A673 (cell line): ENCODE data around the gene SPECC1. TPM values are rescaled to one million over a fixed set of nuclear protein-coding genes. Genes with fewer than 3 reads are reported as not detected.

ENCODE experiments used
- BruUV-seq: library from RNA; stranded (reverse); fragments of 400-500 nt; replicated peaks from 2 replicates; lab custom pipeline; 2021; lab: Mats Ljungman, UMichigan
- CTCF ChIA-PET: fragments of 300-600 bp; sonication (Branson Sonifier 250); formaldehyde crosslinking; loops from one replicate; lab custom pipeline; 2022; ENCODE audit warnings: antibody characterized with exemption; lab: Charles Lee
- POLR2A ChIA-PET: fragments of 300-600 bp; sonication (Branson Sonifier 250); formaldehyde crosslinking; loops from one replicate; lab custom pipeline; 2022; ENCODE audit warnings: antibody characterized with exemption; ENCODE audit not compliant: low non-redundant PET; lab: Charles Lee
- DNase-seq: peaks from one replicate; pipeline ENCODE4 v3.0.0-alpha.2; 2015; ENCODE audit warnings: low spot score
- H3K27ac ChIP-seq: fragments of 200-600 bp; sonication (generic); 2 replicates; pipeline ENCODE4 v1.5.1; 2016; ENCODE audit warnings: mixed run types, low read depth, mild to moderate bottlenecking, mixed read lengths, antibody characterized with exemption, low read length; ENCODE audit not compliant: poor library complexity, severe bottlenecking
- H3K27me3 ChIP-seq: fragments of 200-600 bp; sonication (generic); replicated peaks from 2 replicates; pipeline ENCODE4 v1.6.1; 2017; ENCODE audit warnings: mixed run types, low read depth, mild to moderate bottlenecking, mixed read lengths, antibody characterized with exemption, low read length; ENCODE audit not compliant: insufficient read depth, poor library complexity
- H3K36me3 ChIP-seq: fragments of 200-600 bp; sonication (generic); 2 replicates; pipeline ENCODE4 v1.6.1; 2016; ENCODE audit warnings: mixed run types, mild to moderate bottlenecking, mixed read lengths, antibody characterized with exemption, low read length; ENCODE audit not compliant: insufficient read depth, poor library complexity, severe bottlenecking
- H3K4me1 ChIP-seq: fragments of 200-600 bp; sonication (generic); 2 replicates; pipeline ENCODE4 v1.6.1; 2017; ENCODE audit warnings: mixed run types, mild to moderate bottlenecking, mixed read lengths, antibody characterized with exemption, low read length; ENCODE audit not compliant: insufficient read depth, poor library complexity, severe bottlenecking
- H3K4me3 ChIP-seq: fragments of 200-600 bp; sonication (generic); 2 replicates; pipeline ENCODE4 v1.5.1; 2016; ENCODE audit warnings: low read depth, mixed run types, mild to moderate bottlenecking, mixed read lengths, low read length; ENCODE audit not compliant: poor library complexity, severe bottlenecking
- H3K9me3 ChIP-seq: fragments of 200-600 bp; sonication (generic); 2 replicates; pipeline ENCODE4 v1.6.1; 2016; ENCODE audit warnings: mixed run types, low read depth, mild to moderate bottlenecking, mixed read lengths, antibody characterized with exemption, low read length; ENCODE audit not compliant: poor library complexity, severe bottlenecking
- EZH2 ChIP-seq: fragments of 200-600 bp; sonication (generic); IDR thresholded peaks from 2 replicates; pipeline ENCODE4 v1.6.1; 2017; ENCODE audit warnings: borderline replicate concordance, low read depth, mild to moderate bottlenecking, mixed read lengths, antibody characterized with exemption, low read length; ENCODE audit not compliant: poor library complexity, severe bottlenecking
- intact Hi-C: fragments of 100-400 bp; cut with micrococcal nuclease; formaldehyde crosslinking; loops from one replicate; pipeline ENCODE4 v1.10.0; 2022; ENCODE audit not compliant: unreplicated experiment
- total RNA-seq: library from RNA; stranded (reverse); gene quantifications from 2 replicates; pipeline ENCODE4 v1.2.3, GENCODE V29; 2021
- TF ChIP-seq, protein P1 (sequence below): fragments of 300-800, 200-600 bp; sonication (generic); conservative IDR thresholded peaks from 2 replicates; pipeline ENCODE4 v1.5.1; 2017; ENCODE audit warnings: low read depth, mild to moderate bottlenecking, antibody characterized with exemption, low read length, moderate library complexity, mixed read lengths

Gene SPECC1
- total RNA-seq, 1 experiment from 2014 or later, result 5.8 TPM

- Histone ChIP-seq H3K9me3 (no peaks in the 10 kb centered on the region), H3K27me3 (no peaks in the 10 kb centered on the region), H3K27ac (no peak overlapping the region), H3K4me3 (no peak overlapping the region), H3K4me1 (no peaks in the 10 kb centered on the region), H3K36me3 (no peaks in the 10 kb centered on the region)
- DNase-seq, result no peak
- ChIA-PET CTCF (interaction anchor here (0.5 kb wide), 1 partner anchor 716 kb away, joined by 5 read pairs; no protein-coding TSS in a partner anchor), POLR2A (no interaction called here)
- TF ChIP-seq EZH2, result no peak
- intact Hi-C loops, result no loop called here
- no TSS peak for BruUV-seq
These were observed 78.5 kb downstream of the SPECC1 start for GRCh38 chr17:20087538-20088250.

DNA sequence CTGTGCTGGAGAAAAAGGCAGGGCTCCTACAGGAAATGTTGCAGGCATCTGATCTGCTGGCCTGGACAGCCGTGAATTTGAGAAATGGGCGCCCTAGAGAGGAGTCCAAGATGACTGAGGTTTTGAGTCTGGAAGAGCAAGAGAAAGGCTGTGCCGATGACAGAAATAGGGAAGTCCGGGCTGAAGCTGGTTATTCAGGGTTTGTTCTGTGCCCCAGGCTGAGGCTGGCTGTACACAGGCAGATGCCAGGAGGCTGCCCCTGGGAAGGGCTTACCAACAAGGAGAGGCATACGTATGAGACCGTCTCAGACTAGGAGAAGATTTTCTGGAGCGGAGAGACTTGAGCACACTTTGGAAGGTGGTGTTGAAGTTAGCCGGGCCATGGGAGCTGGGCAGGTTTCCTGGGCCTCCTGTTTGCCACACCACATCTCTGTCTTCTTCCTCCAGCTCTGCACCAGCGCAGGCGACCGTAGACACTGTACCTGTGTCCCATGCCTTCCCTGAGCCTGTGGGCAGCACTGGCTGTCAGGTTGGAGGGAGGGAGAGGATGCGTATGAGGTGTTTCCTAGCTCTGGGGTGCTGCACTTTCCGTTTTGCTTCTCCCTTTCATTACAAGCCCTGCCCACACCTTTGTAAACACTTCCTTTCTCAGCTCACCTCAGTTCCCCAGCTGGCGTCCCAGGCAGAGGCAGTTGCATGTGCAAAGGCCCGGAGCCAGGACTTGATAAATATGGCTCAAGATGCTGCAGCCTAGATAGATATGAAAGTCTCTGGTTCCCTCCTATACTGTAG is 80.8 kb downstream of the SPECC1 start:
- H3K27ac ChIP-seq, result no peak overlapping the region
- POLR2A ChIA-PET, result no interaction called here
- intact Hi-C loops, result no loop called here

GRCh38 chr17:20091174-20092029 is 82.2 kb downstream of the SPECC1 start:
- no peaks in the 10 kb centered on the region for H3K9me3 ChIP-seq
- DNase-seq, result no peak
- TF ChIP-seq, protein P1, sequence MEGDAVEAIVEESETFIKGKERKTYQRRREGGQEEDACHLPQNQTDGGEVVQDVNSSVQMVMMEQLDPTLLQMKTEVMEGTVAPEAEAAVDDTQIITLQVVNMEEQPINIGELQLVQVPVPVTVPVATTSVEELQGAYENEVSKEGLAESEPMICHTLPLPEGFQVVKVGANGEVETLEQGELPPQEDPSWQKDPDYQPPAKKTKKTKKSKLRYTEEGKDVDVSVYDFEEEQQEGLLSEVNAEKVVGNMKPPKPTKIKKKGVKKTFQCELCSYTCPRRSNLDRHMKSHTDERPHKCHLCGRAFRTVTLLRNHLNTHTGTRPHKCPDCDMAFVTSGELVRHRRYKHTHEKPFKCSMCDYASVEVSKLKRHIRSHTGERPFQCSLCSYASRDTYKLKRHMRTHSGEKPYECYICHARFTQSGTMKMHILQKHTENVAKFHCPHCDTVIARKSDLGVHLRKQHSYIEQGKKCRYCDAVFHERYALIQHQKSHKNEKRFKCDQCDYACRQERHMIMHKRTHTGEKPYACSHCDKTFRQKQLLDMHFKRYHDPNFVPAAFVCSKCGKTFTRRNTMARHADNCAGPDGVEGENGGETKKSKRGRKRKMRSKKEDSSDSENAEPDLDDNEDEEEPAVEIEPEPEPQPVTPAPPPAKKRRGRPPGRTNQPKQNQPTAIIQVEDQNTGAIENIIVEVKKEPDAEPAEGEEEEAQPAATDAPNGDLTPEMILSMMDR, result no peak
- no peak for TF ChIP-seq EZH2
- POLR2A ChIA-PET, result no interaction called here
- CTCF ChIA-PET, result no interaction called here
- no peaks in the 10 kb centered on the region for H3K27me3 ChIP-seq
- H3K36me3 ChIP-seq, result no peaks in the 10 kb centered on the region
- no peaks in the 10 kb centered on the region for H3K4me1 ChIP-seq
- H3K4me3 ChIP-seq, result no peak overlapping the region
- no peak overlapping the region for H3K27ac ChIP-seq
- BruUV-seq, result no TSS peak
- intact Hi-C loops, result no loop called here

More for the DNA sequence above, 80.8 kb downstream of the SPECC1 start:
- Histone ChIP-seq H3K9me3 (no peaks in the 10 kb centered on the region), H3K4me3 (no peak overlapping the region), H3K27me3 (no peaks in the 10 kb centered on the region), H3K36me3 (no peaks in the 10 kb centered on the region), H3K4me1 (no peaks in the 10 kb centered on the region)
- CTCF ChIA-PET, result no interaction called here
- no TSS peak for BruUV-seq
- TF ChIP-seq, protein P1, result no peak
- no peak for TF ChIP-seq EZH2
- DNase-seq, result no peak
